ENCODE data around the gene PLEKHM1. TPM values are rescaled to one million over a fixed set of nuclear protein-coding genes. Genes with fewer than 3 reads are reported as not detected.

PLEKHM1 gene
- total RNA-seq, 1 donor from 2014 or later = 37.0 TPM

DNA sequence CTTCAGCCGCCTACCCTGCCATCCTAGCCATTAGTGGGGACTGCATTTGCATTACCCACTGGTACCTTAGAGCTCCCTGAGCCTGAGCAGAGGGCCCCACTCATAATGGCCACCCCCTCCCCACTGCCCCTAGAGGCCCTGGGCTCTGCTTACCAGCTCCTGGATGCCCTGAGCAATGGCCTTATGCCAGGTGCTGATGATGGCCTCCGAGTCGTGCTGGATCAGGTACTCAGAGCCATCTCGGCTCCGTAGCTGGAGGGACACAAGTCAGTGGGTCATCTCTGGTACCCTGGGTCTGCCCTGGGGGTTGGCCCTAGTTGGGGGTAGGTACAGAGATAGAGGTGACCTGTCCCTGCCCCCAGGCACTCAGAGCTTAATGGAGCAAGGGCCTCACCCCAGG, 92.7 kb downstream of the PLEKHM1 start:
- Mint-ChIP-seq H3K4me1 (no peaks in the 10 kb centered on the region), H3K27ac (no peak overlapping the region), H3K4me3 (no peak overlapping the region), H3K36me3 (ENCODE audit: low read depth) (peaks cover 40% of the 10 kb centered on the region), H3K9me3 (no peaks in the 10 kb centered on the region), H3K27me3 (no peaks in the 10 kb centered on the region)
- intact Hi-C loops (cut with micrococcal nuclease) = no loop called here
- DNase-seq = no peak

DNA sequence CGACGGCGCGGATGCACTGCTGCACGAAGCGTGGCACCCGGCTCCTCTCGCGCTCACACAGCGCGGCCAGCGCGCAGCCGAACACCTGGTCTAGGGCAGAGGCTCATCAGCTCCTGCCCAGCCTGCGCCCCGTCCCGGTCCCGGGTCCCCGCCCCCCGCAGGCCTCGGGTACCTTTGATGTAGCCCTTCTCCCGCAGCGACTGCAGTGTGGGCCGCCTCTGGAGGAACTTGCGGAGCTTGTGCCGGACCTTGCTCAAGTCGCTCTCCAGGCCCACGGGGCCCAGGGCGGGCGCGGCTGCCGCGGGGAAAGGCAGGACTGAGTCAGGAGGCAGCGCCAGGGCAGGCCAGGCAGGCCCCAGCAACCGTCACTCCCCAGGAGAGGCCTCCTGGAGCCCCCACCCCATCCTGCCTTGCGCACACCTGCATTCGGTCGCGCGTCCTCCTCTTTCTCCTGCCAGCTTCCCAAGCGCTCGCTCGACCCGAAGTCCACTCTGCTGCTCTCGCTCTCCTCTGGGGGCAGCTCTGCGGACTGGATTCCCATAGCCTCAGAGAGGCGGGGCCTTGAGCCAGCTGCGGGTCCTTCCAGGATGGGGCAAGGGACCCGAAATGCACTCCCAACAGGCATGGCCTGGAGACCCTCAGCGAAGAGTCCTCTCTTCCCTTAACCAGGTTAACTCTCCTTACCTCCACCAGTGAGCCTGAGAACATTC, 93.9 kb downstream of the PLEKHM1 start:
- Mint-ChIP-seq H3K36me3 (ENCODE audit: low read depth) (peaks cover 33% of the 10 kb centered on the region), H3K27ac (no peak overlapping the region), H3K27me3 (no peaks in the 10 kb centered on the region), H3K4me3 (no peak overlapping the region), H3K4me1 (no peaks in the 10 kb centered on the region), H3K9me3 (no peaks in the 10 kb centered on the region)
- intact Hi-C loops (cut with micrococcal nuclease) = no loop called here
- no peak for DNase-seq

DNA sequence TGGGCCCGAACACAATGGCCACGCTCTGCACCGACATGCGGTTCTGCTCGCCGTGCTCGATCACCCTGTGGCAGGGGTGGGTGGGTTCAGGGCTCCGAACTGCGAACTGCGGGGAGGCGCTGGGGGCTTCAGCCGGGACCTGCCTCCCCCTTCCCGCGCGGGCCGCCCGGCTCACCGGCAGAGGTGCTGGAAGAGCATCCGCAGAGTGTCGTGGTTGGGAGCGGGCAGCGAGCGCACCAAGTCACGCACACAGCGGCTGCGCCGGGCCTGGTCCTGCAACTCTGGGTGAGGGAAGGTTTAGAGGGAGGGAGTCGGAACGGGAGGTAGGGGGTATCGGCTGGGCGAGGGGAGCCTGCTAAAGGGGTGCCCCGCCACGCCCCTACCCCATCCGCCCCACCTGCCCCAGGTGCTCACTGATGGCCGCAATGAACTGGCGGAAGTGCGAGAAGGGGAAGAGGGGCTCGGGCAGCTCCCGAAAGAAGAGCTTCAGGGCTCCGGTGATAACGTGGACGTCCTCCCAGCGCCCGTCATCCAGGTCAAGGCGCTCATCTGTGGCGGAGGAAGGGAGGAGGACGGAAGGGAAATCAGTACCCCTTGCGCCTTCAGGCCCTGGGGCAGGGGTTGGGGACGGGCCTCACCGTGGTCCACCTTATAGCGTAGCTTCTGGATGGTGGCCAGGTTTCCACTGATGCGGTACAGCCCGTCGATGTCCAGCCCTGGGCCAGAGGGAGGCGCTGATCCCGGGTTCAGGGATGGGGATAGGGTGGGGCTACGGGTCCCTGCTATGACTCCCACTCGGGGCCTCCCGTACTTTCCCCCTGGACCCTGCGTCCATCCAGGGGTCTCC, 94.7 kb downstream of the PLEKHM1 start:
- Mint-ChIP-seq H3K27ac (no peak overlapping the region), H3K4me1 (peaks cover 4% of the 10 kb centered on the region), H3K4me3 (no peak overlapping the region), H3K27me3 (no peaks in the 10 kb centered on the region), H3K36me3 (ENCODE audit: low read depth) (peaks cover 28% of the 10 kb centered on the region), H3K9me3 (no peaks in the 10 kb centered on the region)
- intact Hi-C loops (cut with micrococcal nuclease) = no loop called here
- no peak for DNase-seq

GRCh38 chr17:45394913-45395568, 95.5 kb downstream of the PLEKHM1 start:
- Mint-ChIP-seq H3K9me3 (no peaks in the 10 kb centered on the region), H3K4me1 (peaks cover 4% of the 10 kb centered on the region), H3K27ac (no peak overlapping the region), H3K27me3 (no peaks in the 10 kb centered on the region), H3K36me3 (ENCODE audit: low read depth) (peaks cover 24% of the 10 kb centered on the region), H3K4me3 (no peak overlapping the region)
- intact Hi-C loops (cut with micrococcal nuclease) = no loop called here
- peak; percentile 77 for DNase-seq

GRCh38 chr17:45394564-45394912, 96.0 kb downstream of the PLEKHM1 start:
- Mint-ChIP-seq H3K27me3 (no peaks in the 10 kb centered on the region), H3K4me1 (peaks cover 5% of the 10 kb centered on the region), H3K36me3 (ENCODE audit: low read depth) (peaks cover 22% of the 10 kb centered on the region), H3K9me3 (no peaks in the 10 kb centered on the region), H3K4me3 (no peak overlapping the region), H3K27ac (no peak overlapping the region)
- no peak for DNase-seq
- intact Hi-C loops (cut with micrococcal nuclease) = no loop called here

GRCh38 chr17:45394091-45394490, 96.4 kb downstream of the PLEKHM1 start:
- DNase-seq = no peak
- Mint-ChIP-seq H3K9me3 (no peaks in the 10 kb centered on the region), H3K36me3 (ENCODE audit: low read depth) (peaks cover 21% of the 10 kb centered on the region), H3K4me3 (no peak overlapping the region), H3K4me1 (peaks cover 6% of the 10 kb centered on the region), H3K27me3 (no peaks in the 10 kb centered on the region), H3K27ac (no peak overlapping the region)
- intact Hi-C loops (cut with micrococcal nuclease) = no loop called here

DNA sequence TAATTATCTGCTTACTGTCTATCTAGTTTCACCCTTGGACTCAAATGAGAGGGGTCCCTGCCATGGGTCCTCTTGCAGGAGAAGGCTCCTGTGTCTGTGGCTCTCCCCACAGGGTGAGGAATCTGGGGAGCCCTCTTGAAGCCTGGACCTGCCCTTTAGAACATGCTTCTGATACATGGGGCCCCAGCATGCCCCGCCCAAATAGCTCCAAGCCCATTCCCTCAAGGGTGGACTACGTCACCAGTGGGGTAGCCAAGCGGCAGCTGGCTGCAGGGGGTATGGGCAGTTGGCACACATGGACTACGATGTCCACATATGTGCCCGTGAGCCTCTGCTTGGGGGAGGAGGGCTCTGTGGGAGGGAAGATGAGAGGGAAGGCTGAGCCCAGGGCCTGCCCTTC, 97.1 kb downstream of the PLEKHM1 start:
- intact Hi-C loops (cut with micrococcal nuclease) = no loop called here
- peaks cover 13% of the 10 kb centered on the region for H3K4me1 Mint-ChIP-seq
- no peaks in the 10 kb centered on the region for H3K27me3 Mint-ChIP-seq
- no peak overlapping the region for H3K27ac Mint-ChIP-seq
- DNase-seq = no peak
- no peak overlapping the region for H3K4me3 Mint-ChIP-seq
- H3K36me3 Mint-ChIP-seq (ENCODE audit: low read depth) = peaks cover 17% of the 10 kb centered on the region
- H3K9me3 Mint-ChIP-seq = no peaks in the 10 kb centered on the region

- Mint-ChIP-seq H3K27me3 (no peaks in the 10 kb centered on the region), H3K4me3 (no peak overlapping the region), H3K27ac (no peak overlapping the region), H3K36me3 (ENCODE audit: low read depth) (peaks cover 13% of the 10 kb centered on the region), H3K9me3 (no peaks in the 10 kb centered on the region), H3K4me1 (peaks cover 18% of the 10 kb centered on the region)
- no peak for DNase-seq
- intact Hi-C loops (cut with micrococcal nuclease) = no loop called here
Observed at GRCh38 chr17:45391918-45392317, 98.6 kb downstream of the PLEKHM1 start.

- Mint-ChIP-seq H3K27me3 (no peaks in the 10 kb centered on the region), H3K4me3 (no peak overlapping the region), H3K27ac (no peak overlapping the region), H3K9me3 (no peaks in the 10 kb centered on the region), H3K36me3 (ENCODE audit: low read depth) (peaks cover 12% of the 10 kb centered on the region), H3K4me1 (peaks cover 18% of the 10 kb centered on the region)
- DNase-seq = no peak
- intact Hi-C loops (cut with micrococcal nuclease) = no loop called here
Observed at GRCh38 chr17:45391291-45391690, 99.2 kb downstream of the PLEKHM1 start.

GRCh38 chr17:45389354-45389753, 101.2 kb downstream of the PLEKHM1 start:
- intact Hi-C loops (cut with micrococcal nuclease) = loop anchor here (5.0 kb wide), 1 partner anchor 92 kb away; no protein-coding TSS in a partner anchor
- no peaks in the 10 kb centered on the region for H3K27me3 Mint-ChIP-seq
- DNase-seq = no peak
- peaks cover 2% of the 10 kb centered on the region for H3K36me3 Mint-ChIP-seq (ENCODE audit: low read depth)
- no peak overlapping the region for H3K4me3 Mint-ChIP-seq
- H3K4me1 Mint-ChIP-seq = peaks cover 21% of the 10 kb centered on the region
- no peaks in the 10 kb centered on the region for H3K9me3 Mint-ChIP-seq
- no peak overlapping the region for H3K27ac Mint-ChIP-seq

DNA sequence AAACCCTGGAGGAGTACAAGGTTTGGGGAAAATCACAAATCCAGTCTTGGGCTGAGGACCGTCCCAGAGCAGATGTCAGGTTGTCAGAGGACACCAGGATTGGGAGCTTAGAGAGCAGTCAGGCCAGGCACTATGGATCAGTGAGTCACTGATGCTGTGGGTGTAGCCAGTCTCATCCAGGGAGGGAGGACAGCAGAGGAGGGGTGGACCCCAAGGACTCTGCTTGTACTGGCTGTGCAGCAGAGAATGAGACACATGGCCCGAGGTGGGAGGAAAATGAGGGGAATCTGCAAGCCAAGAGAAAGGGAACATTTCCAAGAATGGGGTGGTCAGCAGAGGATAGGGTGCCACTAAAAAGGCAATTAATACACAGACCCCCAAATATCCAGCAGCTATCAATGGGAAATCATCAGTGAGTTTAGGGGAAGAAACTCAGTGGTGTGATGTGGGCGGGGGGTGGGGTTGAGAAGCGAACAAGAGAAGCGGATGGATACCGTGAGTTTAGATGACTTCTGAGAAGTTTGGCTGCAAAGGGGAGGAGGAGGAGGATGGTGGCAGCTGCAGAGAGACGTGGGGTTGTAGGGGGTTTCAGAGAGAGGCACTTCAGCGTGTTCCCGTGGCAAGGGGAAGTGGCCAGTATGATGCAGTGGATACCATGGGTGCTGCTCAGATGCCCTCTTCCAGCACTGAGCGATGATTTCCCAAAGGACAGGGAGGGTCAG, 101.8 kb downstream of the PLEKHM1 start:
- H3K27ac Mint-ChIP-seq = peak overlapping the region; percentile 54

DNA sequence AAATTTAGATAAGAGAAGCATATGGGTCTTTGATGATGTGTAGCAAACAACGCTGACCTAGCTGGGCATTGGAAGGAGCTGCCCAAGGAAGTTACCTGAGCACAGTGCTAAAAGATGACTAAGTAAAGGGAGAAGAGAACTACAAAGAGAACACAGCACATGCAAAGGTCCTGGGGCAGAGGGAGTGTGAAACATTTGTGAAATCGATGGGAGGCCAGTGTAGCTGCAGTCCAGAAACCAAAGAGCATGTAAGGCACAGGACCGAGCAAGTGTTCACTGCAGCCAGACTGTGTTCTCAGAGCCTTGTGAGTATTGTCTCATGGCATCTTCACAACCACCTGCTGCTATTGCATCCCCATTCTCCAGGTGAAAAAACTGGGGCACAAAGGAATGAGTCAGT, 102.8 kb downstream of the PLEKHM1 start:
- DNase-seq = no peak
- no peak overlapping the region for H3K27ac Mint-ChIP-seq
- H3K36me3 Mint-ChIP-seq (ENCODE audit: low read depth) = no peaks in the 10 kb centered on the region
- peaks cover 4% of the 10 kb centered on the region for H3K27me3 Mint-ChIP-seq
- H3K9me3 Mint-ChIP-seq = no peaks in the 10 kb centered on the region
- H3K4me3 Mint-ChIP-seq = no peak overlapping the region
- H3K4me1 Mint-ChIP-seq = peaks cover 28% of the 10 kb centered on the region
- intact Hi-C loops (cut with micrococcal nuclease) = loop anchor here (5.0 kb wide), 1 partner anchor 90 kb away; no protein-coding TSS in a partner anchor

More for the DNA sequence above, 101.8 kb downstream of the PLEKHM1 start:
- H3K9me3 Mint-ChIP-seq = no peaks in the 10 kb centered on the region
- no peaks in the 10 kb centered on the region for H3K27me3 Mint-ChIP-seq
- no peak overlapping the region for H3K4me3 Mint-ChIP-seq
- no peaks in the 10 kb centered on the region for H3K36me3 Mint-ChIP-seq (ENCODE audit: low read depth)
- no peak for DNase-seq
- H3K4me1 Mint-ChIP-seq = peaks cover 25% of the 10 kb centered on the region
- intact Hi-C loops (cut with micrococcal nuclease) = loop anchor here (5.0 kb wide), 1 partner anchor 91 kb away; no protein-coding TSS in a partner anchor

DNA sequence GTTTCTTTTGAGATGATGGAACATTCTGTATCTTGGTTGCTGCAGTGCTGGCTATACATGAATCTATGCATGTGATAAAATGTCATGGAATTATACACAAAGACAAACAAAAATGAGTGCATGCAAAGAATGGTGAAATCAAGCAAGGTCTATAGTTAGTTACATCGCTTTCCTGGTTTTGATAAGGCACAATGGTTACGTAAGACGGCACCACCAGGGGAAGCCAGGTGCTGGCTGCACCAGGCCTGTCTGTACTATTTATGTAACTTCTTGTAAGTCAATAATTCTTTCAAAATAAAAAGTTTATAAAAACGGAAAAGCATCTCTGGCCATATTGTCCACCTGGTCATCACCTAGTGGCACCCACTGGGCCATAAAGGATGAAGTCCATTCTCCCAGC, 104.3 kb downstream of the PLEKHM1 start:
- no peak for DNase-seq
- Mint-ChIP-seq H3K9me3 (no peaks in the 10 kb centered on the region), H3K27ac (no peak overlapping the region), H3K4me3 (no peak overlapping the region), H3K27me3 (peaks cover 4% of the 10 kb centered on the region), H3K36me3 (ENCODE audit: low read depth) (no peaks in the 10 kb centered on the region), H3K4me1 (peaks cover 25% of the 10 kb centered on the region)
- intact Hi-C loops (cut with micrococcal nuclease) = loop anchor here (5.0 kb wide), 1 partner anchor 89 kb away; no protein-coding TSS in a partner anchor

Data from activated CD4-positive, alpha-beta T cell treated with anti-CD3 and anti-CD28 coated beads, Interleukin-2, amount 10 ng/mL, durations not matched to agents 24 days and 14 days (primary cell).